GM12878 (cell line): ENCODE results near the gene RNASEH2A. TPM values are rescaled to one million over a fixed set of nuclear protein-coding genes. Genes with fewer than 3 reads are reported as not detected.

Experiments used
- ATAC-seq: fragments of 200-7000 bp; cut with Tn5 transposase; 3 replicates; pipeline ENCODE4 v1.9.1; 2020; ENCODE audit warnings: mild to moderate bottlenecking, moderate library complexity
- BruUV-seq: library from RNA; stranded (reverse); fragments of 400-500 nt; replicated peaks from 2 replicates; lab custom pipeline; 2021; lab: Mats Ljungman, UMichigan
- CTCF ChIA-PET: fragments of 300-600 bp; sonication (Branson Sonifier 250); formaldehyde crosslinking; extraction: SDS; loops from one replicate; lab custom pipeline; 2021; ENCODE audit warnings: inconsistent platforms; lab: Yijun Ruan, JAX
- POLR2A ChIA-PET: fragments of 350-600 bp; formaldehyde crosslinking; extraction: SDS; loops from one replicate; lab custom pipeline; 2021; ENCODE audit warnings: inconsistent platforms; lab: Charles Lee
- RAD21 ChIA-PET: fragments of 300-600 bp; sonication (Branson Sonifier 250); formaldehyde crosslinking; loops from one replicate; lab custom pipeline; 2023; ENCODE audit warnings: antibody characterized with exemption; ENCODE audit not compliant: unreplicated experiment; lab: Charles Lee
- SMC1A ChIA-PET: fragments of 300-600 bp; sonication (Branson Sonifier 250); formaldehyde crosslinking; loops from one replicate; lab custom pipeline; 2023; ENCODE audit not compliant: unreplicated experiment, uncharacterized antibody; lab: Charles Lee
- DNase-seq: peaks from one replicate; pipeline ENCODE4 v3.0.0-alpha.2; 2011; ENCODE audit warnings: low read depth, low spot score
- FAIRE-seq: peaks from 3 replicates; lab custom pipeline; 2011; peaks lifted over from hg19 to GRCh38; lab: Jason Lieb, UNC
- H2AFZ ChIP-seq: 2 replicates; pipeline ENCODE4 v1.6.0; 2011; ENCODE audit warnings: low read depth, low read length, control low read depth; ENCODE audit not compliant: control insufficient read depth
- H3K27ac ChIP-seq: 2 replicates; pipeline ENCODE4 v1.5.1; 2011; ENCODE audit warnings: control low read depth; ENCODE audit not compliant: control insufficient read depth, insufficient read depth
- H3K27me3 ChIP-seq, 2 experiments: replicated peaks in 1 of 2; 2 replicates each; pipeline versions ENCODE4 v1.6.0 to v1.6.1; 2011; ENCODE audit warnings: low read length in 1 of 2; ENCODE audit not compliant: control insufficient read depth in 2 of 2, insufficient read depth in 2 of 2
- H3K36me3 ChIP-seq, 2 experiments: 2 replicates each; pipeline ENCODE4 v1.5.1; 2011; ENCODE audit warnings: low read length in 1 of 2; ENCODE audit not compliant: control insufficient read depth in 2 of 2, insufficient read depth in 2 of 2
- H3K4me1 ChIP-seq: 2 replicates; pipeline ENCODE4 v1.6.1; 2011; ENCODE audit warnings: mild to moderate bottlenecking, low read length, moderate library complexity, mixed read lengths; ENCODE audit not compliant: control insufficient read depth, insufficient read depth
- H3K4me2 ChIP-seq: 2 replicates; pipeline ENCODE4 v1.6.0; 2011; ENCODE audit warnings: control low read depth; ENCODE audit not compliant: control insufficient read depth, insufficient read depth
- H3K4me3 ChIP-seq: fragments of 200-600 bp; sonication (generic); 2 replicates; pipeline ENCODE4 v1.5.1; 2016
- H3K79me2 ChIP-seq: 2 replicates; pipeline ENCODE4 v1.6.0; 2011; ENCODE audit warnings: low read length; ENCODE audit not compliant: control insufficient read depth, insufficient read depth
- H3K9ac ChIP-seq: 2 replicates; pipeline ENCODE4 v1.8.0; 2011; ENCODE audit warnings: low read length, control low read depth, mixed read lengths; ENCODE audit not compliant: control insufficient read depth, insufficient read depth
- H3K9me3 ChIP-seq: replicated peaks from 3 replicates; pipeline ENCODE4 v1.5.1; 2011; ENCODE audit warnings: mild to moderate bottlenecking, low read length; ENCODE audit not compliant: control insufficient read depth, insufficient read depth
- H4K20me1 ChIP-seq: 2 replicates; pipeline ENCODE4 v1.6.0; 2011; ENCODE audit not compliant: control insufficient read depth, insufficient read depth
- BCL3 ChIP-seq: IDR thresholded peaks from 2 replicates; pipeline ENCODE4 v1.6.1; 2011; ENCODE audit warnings: borderline replicate concordance, low read depth, mild to moderate bottlenecking, moderate library complexity, low read length; ENCODE audit not compliant: insufficient read depth, poor library complexity, severe bottlenecking
- CREB1 ChIP-seq: IDR thresholded peaks from 2 replicates; pipeline ENCODE4 v1.6.1; 2012; ENCODE audit warnings: low read depth, mild to moderate bottlenecking, inconsistent platforms
- FOXK2 ChIP-seq: fragments of 450-650 bp; IDR thresholded peaks from 2 replicates; pipeline ENCODE4 v1.6.1; 2017; ENCODE audit warnings: mild to moderate bottlenecking, moderate library complexity
- GABPA ChIP-seq: IDR thresholded peaks from 2 replicates; pipeline ENCODE4 v1.6.1; 2014; ENCODE audit warnings: antibody characterized with exemption, low read depth, mild to moderate bottlenecking, inconsistent platforms
- NRF1 ChIP-seq: conservative IDR thresholded peaks from 2 replicates; pipeline ENCODE4 v1.6.1; 2011; ENCODE audit warnings: mild to moderate bottlenecking, low read depth, low read length, improper control_type of control experiment
- PAX5 ChIP-seq: IDR thresholded peaks from 2 replicates; pipeline ENCODE4 v1.6.1; 2011; ENCODE audit warnings: low read depth, low read length, borderline replicate concordance
- RAD21 ChIP-seq: IDR thresholded peaks from 2 replicates; pipeline ENCODE4 v1.6.1; 2011; ENCODE audit warnings: mild to moderate bottlenecking, low read depth, low read length, moderate library complexity; ENCODE audit not compliant: insufficient read depth
- SRF ChIP-seq, 2 experiments: IDR thresholded peaks; 2 replicates each; pipeline ENCODE4 v1.6.1; 2011; ENCODE audit warnings: low read depth in 2 of 2, low read length in 2 of 2, mild to moderate bottlenecking in 1 of 2, moderate library complexity in 1 of 2
- WGBS: methylation state at CpG from one replicate; pipeline ENCODE4 v1.1.6; 2016; ENCODE audit warnings: low lambda C conversion rate; ENCODE audit not compliant: insufficient replicate concordance, insufficient coverage; ENCODE audit errors: missing lambda C conversion rate; 5-methylcytosine and 5-hydroxymethylcytosine counted together
- in situ Hi-C: fragments of 300-500 bp; cut with MboI; formaldehyde crosslinking; loops from 9 replicates; pipeline ENCODE4 v1.14.3; 2018; ENCODE audit warnings: mixed read lengths
- intact Hi-C: fragments of 100-400 bp; cut with micrococcal nuclease; formaldehyde crosslinking; loops from one replicate; pipeline ENCODE4 v1.14.2; 2022; ENCODE audit not compliant: unreplicated experiment
- polyA plus RNA-seq, 11 experiments: library from polyadenylated mRNA; depleted of rRNA in 4 of 11; unstranded in 6 of 11; stranded (reverse) in 5 of 11; fragments of >200 nt; fragmentation: Nextera tagmentation in 4 of 11; fragmentation: Illumina TruSeq in 1 of 11; extraction: Ambion mirVana in 4 of 11; extraction: Trizol in 1 of 11; gene quantifications; 1 replicate in 1 of 11; 2 replicates in 10 of 11; pipeline versions ENCODE4 v1.2.1 to v1.2.3, GENCODE V29; 2011 to 2016; ENCODE audit warnings: inconsistent platforms in 2 of 11, missing spikeins in 2 of 11, low read depth in 1 of 11
- total RNA-seq, 4 experiments: library from RNA; depleted of rRNA in 3 of 4; stranded (reverse); fragments of >200 nt in 3 of 4; fragmentation: Illumina TruSeq in 1 of 4; extraction: Trizol in 1 of 4; gene quantifications; 2 replicates each; pipeline versions ENCODE4 v1.2.1 to v1.2.3, GENCODE V29; 2013 to 2021

Gene RNASEH2A
- total and polyA plus RNA-seq, 10 of the 15 experiments (the other 5 are each of a cell fraction or from before 2014, with no cell fraction given), result 17.4 to 103 (median 40.4) TPM

- intact Hi-C loops (no loop called here), in situ Hi-C loops (no loop called here)
- WGBS, result 11% methylated on average over 20 of the region's 20 CpGs
- POLR2A ChIA-PET, result no interaction called here
- peaks cover 10 to 41% of the 10 kb centered on the region in 2 experiments for H3K27me3 ChIP-seq
- no peak within 1 kb of the TSS for H3K9ac ChIP-seq
- ATAC-seq (no peak), FAIRE-seq (no peak), DNase-seq (no peak)
- no peak within 1 kb of the TSS; the same call in 1 of the 2 replicates for H2AFZ ChIP-seq
- SMC1A ChIA-PET, result interaction anchor here (0.5 kb wide), 1 partner anchor 1310 kb away, joined by 3 read pairs; no protein-coding TSS in a partner anchor
- no peaks in the 10 kb centered on the region for H3K36me3 ChIP-seq
- 0 out of 2 replicates have a peak, but pooled peaks have one; percentile 1 for TF ChIP-seq NRF1
- no peak for TF ChIP-seq FOXK2
- TF ChIP-seq PAX5, result no peak
- TF ChIP-seq SRF (IDR thresholded peaks at IDR 0.05; ENCODE audit: low read depth in 2 of 2, low read length in 2 of 2), result no peak
- no peak for TF ChIP-seq GABPA
- TF ChIP-seq BCL3, result no peak
- no peak for TF ChIP-seq CREB1
- TF ChIP-seq RAD21, result no peak
- no peaks in the 10 kb centered on the region; the same call in 1 of the 2 replicates for H4K20me1 ChIP-seq
- peak within 1 kb of the TSS; percentile 86 for H3K4me2 ChIP-seq
- H3K9me3 ChIP-seq, result no peaks in the 10 kb centered on the region; the same call in none of the 3 replicates
- RAD21 ChIA-PET, result interaction anchor here (0.7 kb wide), 1 partner anchor 12 kb away, joined by 4 read pairs; no protein-coding TSS in a partner anchor
- H3K27ac ChIP-seq, result no peak within 1 kb of the TSS
- BruUV-seq, result no TSS peak
- H3K79me2 ChIP-seq, result no peaks in the 10 kb centered on the region
- peaks cover 4% of the 10 kb centered on the region; the same call in 1 of the 2 replicates for H3K4me1 ChIP-seq
- CTCF ChIA-PET, result interaction anchor here (0.8 to 2.1 kb wide), 6 partner anchors 12 to 131 kb away, joined by 3 to 4 read pairs (median 4); no protein-coding TSS in a partner anchor
- H3K4me3 ChIP-seq, result peak within 1 kb of the TSS; percentile 41; the same call in 1 of the 2 replicates
These were observed 28.2 kb downstream of the RNASEH2A start, which contains the start of gene RTBDN for GRCh38 chr19:12834566-12834943. RTBDN (minus strand) TSS chr19:12834579; CDS start chr19:12829979, 4,600 bp downstream.
